Stimulated activated CD8-positive, alpha-beta memory T cell treated with anti-CD3 and anti-CD28 coated beads, Interleukin-12 subunit alpha, Interleukin-12 subunit beta, amount 100 ng/mL, for 4 hours (primary cell): ENCODE data around the gene CPA1.

Experiments used
- DNase-seq: peaks from one replicate; pipeline ENCODE4 v3.0.0-alpha.2; 2020; ENCODE audit warnings: low read depth

The CPA1 gene

DNA sequence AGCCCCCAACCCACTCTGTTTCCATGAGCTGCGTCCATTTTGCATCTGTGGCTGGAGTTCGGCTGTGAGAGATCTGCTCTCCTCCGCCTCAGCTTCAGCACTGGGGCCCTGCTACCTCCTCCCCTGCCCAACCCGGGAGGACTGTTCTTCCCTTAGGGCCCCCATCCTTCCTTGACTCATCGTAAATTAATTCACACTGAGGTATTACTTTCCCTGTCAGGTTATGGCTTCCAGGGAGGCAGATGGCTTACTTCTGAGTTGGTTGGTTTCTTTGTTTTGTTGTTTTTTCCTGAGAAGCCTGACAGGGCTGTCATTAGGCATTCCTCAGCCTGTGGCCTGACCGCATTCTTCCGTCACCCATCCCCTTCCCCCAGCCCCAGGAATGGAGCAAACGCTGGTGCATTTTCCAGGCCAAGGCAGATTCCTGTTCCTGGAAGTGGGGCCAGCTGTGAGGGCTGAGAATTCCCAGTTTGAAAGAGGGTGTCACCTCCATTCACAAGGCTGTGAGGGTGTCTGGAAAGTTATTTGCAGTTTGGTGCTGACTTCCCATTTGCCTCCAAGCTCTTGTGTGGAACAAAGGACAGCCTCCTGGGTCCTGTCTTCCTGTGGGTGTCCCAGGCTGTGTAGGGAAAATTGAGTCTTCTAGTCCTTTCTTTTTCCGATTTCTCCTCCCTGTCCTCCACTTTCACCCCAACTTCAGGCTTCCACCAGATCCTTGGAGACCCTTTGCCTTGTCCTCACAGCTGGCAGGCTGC is 24.0 kb upstream of the CPA1 start:
- DNase-seq, result no peak

DNA sequence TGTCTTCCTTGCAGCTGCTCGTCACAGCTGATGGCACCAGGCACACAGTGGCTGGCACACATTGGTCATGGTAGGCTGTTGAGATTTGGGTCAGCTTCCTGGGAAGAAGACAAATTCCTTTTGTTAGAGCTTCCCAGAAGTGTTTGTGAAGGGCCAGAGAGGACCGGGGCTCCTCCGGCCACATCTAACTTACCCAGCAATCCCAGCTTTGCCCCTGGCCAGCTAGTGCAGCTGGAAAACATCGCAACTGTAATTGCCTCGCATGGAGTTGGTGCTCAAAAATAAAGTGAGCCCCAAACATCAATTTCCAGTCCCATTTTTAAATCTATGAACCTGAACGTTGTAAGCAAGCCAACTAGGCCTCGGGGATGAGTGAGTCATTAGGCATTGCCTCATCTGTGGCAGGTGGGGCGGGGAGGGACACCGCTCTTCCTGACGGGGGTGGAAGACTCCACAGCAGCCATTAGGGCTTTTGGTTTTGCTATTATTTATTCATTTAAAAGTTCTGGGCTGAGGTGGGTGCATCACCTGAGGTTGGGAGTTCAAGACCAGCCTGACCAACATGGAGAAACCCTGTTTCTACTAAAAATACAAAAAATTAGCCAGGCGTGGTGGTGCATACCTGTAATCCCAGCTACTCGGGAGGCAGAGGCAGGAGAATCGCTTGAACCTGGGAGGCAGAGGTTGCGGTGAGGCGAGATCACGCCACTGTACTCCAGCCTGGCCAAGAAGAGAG is 23.2 kb upstream of the CPA1 start:
- no peak for DNase-seq

DNA sequence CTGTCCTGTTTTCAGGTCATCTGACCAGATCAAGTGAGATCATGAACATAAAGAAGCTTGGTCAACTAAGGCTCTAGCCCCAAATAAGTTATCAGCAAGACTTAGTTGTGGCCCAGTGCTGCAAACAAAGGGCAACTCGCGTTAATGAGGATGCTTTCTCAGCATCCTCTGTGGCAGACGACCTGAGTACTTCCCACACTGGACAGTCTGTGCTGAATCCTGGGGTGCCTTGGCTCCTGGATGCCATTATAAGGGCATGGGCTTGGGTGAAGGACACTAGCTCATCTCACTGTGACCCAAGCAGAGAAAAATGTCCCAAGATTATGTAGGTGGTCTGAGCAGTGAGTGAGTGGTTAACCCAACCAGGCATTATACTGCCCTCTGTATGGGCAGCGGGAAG is 21.8 kb upstream of the CPA1 start:
- no peak for DNase-seq

DNA sequence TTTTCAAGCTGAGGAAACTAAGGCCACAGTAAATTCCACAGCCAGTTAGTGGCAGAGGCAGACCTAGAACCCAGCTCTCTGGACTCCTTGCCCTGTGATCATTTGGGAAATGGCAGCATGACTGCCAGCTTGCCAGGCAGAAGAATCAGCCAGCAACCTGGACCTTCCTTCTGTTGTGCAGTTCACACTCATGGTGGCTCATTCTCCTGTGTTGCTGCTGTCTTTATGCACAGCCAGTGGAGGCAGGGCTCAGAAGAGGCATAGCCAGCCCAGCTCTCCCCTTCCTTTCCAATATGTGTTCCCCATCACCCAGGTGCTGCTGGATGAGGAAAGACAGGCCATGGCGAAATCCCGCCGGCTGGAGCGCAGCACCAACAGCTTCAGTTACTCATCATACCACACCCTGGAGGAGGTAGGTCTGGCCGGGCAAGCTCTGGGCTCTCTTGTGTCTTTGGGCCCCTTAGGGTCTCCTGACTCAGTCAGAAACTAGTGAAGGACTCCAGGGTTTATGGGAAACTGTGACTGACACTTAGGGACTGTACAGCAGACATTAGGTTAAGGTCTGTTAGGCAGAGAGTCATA is 20.9 kb upstream of the CPA1 start:
- no peak for DNase-seq

DNA sequence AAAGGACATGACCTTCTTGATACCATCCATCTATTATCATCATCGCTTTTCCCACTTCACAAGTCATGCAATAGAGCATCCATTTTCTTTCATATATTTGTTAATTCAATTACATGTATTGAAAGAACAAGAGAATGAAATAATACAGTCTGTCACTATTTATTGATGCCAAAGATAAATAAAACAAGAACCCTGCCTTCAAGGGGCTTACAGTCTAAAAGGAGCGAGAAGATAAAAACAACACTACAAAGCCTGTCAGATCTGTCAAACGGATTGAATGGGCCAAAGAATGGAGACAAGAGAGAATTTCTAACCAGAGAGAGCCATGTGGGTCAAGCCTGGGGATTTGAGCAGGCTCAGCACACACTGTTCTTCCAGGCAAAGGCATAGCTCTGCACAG is 19.8 kb upstream of the CPA1 start:
- DNase-seq, result no peak

DNA sequence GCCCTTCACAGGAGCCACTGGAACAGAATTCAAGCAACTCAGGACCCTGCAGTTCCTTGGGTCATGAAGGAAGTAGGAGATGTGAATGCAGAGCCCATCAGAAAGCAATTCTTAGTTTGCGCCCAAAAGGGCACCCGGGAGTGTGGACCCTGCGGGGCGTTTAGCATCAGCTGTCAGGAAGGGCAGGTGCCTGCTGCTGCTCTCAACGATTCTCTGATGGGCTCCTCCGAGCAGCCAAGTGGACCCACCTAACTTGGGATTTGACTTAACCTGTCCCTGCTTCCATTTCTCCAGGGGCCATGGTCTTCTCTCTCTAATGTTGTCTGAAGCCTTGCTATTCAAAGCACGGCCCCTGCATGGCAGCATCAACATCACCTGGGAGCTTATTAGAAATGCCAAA is 18.6 kb upstream of the CPA1 start:
- DNase-seq, result no peak

DNA sequence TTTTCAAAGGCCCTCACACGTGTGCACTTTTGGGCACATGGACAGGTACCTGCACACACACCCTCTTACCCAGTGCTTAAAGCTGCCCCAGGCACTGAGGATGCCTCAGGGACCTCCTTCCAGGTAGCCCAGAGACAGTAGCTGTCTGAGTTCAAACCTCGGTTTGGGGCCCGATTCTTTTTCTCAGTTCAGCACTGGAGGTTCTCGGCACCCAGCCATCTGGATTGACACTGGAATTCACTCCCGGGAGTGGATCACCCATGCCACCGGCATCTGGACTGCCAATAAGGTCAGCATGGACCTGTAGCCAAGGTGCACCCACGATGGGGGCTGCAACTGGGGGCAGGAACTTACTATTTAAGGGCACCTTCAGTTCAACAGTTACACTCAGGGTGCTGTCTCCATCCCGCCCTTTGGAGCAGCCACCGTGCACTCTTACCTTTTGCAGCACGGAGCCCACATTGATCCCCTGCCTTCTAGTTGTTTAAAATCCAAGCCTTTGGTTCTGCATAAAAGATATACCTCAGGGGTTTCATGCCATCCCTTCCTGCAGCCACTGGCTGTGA is 18.0 kb upstream of the CPA1 start:
- no peak for DNase-seq

DNA sequence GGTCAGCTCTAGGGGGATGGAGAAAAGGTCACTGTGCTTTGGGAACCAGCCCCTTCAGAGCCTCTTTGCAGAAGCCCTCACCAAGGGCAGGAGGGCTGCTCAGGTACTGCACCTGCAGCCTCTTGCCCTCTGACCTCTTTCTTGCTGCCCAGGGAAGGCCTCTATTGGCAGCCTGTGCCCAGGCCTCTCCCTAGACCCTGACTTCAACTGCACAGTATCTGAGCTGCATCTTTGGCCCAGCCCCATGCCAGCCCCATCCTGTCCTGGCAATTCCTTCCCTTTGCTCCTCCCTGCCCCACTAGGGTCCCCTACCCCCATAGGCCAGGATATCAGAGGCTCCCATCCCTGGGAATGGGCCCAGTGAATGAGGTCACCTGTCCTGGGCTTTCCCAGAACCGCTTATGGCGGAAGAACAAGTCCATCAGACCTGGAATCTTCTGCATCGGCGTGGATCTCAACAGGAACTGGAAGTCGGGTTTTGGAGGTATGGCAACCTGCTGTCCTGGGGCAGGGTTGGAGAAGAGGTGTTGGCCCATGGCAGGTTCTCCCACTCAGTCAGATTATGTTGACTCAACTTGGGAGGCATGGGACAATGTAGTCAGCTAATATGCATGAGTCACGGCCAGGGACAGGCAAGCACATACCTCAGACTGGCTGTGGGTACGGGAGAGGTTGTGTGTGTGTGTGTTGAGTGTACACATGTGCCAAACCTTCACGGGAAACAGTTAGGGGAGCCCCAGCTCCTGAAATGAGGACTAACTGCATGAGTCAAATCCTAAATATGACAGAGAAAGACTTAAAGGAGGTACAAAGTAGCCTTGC is 17.1 kb upstream of the CPA1 start:
- no peak for DNase-seq

DNA sequence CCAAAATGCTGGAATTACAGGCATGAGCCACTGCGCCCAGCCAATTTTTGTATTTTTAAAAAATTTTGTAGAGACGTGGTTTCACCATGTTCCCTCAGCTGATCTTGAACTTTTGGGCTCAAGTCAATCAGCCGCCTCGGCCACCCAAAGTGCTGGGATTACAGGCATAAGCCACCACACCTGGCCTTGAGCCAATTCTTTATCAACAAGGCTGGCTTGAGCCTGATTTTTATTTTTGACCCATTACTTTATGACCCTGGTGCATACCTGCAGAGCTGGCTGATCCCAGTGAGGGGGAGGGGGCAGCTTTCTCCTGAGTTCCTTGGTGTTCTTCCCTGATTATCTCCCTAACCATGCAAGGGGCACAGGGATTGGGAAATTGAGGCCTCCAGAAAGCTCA is 15.8 kb upstream of the CPA1 start:
- no peak for DNase-seq

DNA sequence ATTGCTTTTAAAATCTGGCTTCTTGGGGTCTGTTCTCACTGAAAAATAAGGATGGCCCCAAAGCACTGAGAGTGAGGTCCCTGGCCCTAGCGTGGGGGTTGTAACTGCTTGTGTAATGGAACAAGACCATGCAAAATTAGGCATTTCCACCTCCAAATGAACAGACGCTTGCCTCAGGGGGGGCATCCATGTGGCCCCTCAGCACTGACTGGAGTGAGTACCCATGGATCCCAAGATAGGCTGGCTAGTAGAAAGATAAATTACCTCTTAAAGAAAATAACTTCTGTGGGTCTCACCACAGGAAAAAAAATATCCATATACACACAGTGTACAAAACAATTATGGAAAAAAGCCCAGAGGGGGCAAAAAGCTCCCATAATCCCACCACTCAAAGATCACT is 15.2 kb upstream of the CPA1 start:
- no peak for DNase-seq

DNA sequence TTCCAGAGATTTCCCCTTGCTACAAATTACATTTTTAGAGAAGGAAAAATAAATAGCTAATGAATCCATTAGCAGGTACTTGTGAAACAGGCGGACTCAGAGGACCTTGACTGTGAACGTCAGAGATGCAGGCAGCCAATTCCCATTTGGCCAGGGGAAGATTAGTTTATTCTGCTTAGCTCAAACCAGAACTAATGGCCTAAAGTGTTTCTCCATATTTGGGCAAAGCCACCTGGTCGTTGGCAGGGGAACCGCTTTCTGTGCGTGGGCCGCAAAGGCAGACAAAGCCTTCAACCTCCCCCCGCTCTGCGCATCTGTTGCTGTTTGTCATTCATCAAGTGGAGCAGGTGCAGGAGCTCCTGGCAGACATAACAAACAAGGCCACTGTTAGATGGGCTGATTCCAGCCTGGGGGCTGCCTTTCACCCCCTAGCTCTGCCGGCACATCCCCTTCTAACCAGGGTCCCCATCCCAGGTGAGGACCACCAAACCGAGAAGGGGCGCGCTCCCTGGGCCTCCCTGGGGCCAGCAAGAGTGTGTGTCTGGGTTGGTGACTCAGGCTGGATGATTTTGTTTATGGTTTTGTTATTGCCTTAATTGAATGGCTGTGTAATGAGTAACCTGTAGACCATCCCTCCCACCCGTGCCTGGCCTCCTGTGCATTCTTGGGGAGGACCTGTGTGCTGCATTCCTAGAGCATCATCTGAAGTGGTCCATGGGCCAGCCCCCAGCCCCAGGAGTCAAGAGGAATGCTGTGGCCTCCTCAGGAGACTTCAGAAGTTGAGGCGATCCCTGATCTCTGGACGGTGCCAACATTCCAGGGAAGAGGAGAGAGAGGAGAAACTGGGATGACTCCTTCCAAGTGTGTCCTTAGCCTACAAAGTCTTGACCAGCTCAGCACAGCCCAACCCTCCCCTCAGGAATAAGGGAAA is 14.5 kb upstream of the CPA1 start:
- DNase-seq, result no peak

DNA sequence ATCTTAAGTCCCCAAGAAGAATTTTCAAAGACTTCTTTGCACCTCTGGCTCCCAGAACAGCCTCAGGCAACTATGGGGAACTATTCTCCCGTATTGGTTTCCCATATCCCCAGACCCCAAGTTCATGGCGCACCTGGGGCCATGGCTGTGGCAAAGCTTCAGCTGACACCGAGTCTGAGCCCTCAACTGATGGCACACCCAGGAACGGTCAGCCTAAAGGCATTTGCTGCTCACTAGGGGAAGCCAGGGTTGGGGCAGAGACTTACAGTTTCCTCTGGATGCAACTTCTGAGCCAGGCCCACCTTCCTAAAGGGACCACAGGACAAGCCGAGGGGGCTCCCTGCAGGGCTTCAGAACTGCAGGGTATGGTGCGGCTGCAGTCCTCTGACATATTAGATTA is 13.7 kb upstream of the CPA1 start:
- DNase-seq, result no peak

DNA sequence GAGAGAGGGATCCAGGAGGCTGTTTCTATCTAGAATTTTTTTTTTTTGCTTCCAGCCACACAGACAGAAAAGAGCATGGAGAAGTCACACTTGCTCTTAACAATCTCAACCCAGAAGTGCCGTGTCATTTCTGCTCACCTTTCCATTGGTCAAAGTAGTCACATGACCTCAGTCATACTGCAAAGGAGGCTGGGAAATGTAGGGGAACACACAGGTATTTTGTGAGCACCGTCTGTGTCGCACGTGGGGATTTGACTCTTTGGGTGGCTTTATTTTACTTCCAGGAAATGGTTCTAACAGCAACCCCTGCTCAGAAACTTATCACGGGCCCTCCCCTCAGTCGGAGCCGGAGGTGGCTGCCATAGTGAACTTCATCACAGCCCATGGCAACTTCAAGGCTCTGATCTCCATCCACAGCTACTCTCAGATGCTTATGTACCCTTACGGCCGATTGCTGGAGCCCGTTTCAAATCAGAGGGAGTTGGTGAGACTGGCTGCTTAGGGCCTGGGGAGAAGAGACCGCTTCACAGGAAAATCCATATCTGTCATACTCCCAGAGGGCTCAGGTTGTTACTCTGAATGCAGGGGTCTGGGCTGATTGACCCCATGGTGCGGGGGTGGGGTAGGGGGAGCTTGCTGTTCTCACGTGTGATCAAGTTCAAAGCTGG is 13.1 kb upstream of the CPA1 start:
- no peak for DNase-seq

DNA sequence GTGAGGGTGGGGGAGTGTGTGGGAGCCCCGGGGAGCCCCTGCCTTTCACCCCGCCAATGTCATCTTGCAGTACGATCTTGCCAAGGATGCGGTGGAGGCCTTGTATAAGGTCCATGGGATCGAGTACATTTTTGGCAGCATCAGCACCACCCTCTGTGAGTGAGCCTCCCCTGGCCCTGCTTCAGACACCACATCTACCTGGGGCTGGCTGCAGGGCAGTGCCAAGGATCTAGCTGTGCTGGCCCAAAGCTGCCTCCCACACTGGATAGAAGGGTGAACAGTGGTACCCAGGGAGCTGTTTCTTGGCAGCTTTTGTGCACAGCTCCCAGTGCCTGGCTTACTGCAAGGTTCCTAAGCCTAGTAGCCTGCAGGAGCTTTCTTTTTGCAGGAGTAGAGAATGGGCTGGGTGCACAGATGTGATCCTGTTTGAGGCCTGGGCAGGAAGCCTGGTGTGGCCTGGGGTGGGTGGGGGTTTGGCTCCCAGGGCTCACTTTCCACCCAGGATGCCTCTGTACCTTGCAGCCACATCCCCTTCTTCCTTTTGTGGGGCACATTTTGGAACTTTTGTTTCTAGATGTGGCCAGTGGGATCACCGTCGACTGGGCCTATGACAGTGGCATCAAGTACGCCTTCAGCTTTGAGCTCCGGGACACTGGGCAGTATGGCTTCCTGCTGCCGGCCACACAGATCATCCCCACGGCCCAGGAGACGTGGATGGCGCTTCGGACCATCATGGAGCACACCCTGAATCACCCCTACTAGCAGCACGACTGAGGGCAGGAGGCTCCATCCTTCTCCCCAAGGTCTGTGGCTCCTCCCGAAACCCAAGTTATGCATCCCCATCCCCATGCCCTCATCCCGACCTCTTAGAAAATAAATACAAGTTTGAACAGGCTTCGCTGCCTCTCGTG is 12.2 kb upstream of the CPA1 start:
- DNase-seq, result no peak

DNA sequence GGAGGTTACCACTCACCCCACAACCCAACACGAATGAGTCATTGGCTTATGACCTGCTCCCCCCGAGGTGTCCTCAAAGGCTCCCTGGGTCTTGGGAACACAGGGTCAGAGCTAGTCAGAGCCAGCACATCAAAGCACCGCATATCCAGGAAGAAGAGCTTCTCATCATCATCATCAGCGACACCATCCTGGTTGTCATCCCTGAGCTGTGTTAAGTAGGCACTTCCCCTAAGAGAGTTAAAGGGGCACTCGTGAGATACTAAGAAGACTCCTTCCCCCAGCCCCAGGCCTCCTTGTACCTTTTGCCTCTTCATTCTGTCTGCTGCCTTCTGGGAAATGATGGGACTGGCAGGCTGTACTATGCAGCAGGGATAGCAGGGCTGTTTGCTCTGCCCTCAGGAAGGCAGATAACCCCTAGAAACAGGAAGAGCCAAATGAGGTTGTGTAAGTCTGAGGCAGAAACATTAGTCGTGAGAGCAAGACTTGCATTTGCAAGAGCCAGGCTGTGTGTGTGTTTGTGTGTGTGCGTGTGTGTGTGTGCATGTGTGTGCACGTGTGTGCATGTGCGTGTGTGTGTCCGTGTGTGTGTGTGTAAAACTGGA is 11.1 kb upstream of the CPA1 start:
- no peak for DNase-seq

DNA sequence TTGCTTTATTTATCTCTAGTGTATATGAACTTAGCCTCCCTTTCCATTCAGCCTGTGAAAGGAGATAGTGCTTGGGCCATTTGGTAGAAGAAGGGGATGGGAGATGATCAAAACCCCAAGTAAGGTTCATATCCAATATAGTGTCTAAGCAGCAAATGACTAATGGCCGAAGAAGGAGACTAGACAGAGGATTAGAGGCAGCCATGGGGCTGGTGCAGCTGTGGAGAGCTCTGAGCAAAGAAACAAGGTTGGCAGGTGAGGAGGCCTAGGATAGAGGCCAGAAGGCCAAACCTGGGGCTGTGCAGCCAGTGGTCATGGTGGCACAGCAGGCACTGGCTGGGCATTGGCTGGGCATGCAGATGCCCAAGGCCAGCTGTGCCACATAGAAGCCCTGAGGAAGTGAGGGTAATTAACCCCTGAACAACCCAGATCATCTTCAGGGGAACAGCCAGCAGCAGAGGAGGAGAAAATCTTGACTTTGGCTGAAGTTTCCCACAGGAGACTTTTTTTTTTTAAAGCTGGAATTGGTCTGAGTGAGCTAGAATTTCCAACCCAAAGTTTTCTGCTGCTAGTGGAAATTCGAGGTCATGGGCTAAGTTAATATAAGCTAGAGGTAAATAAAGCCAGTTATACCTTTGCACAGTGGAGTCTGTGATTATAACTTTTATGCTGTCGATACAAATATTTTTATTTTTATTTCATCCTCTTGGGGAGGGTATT is 10.3 kb upstream of the CPA1 start:
- no peak for DNase-seq

DNA sequence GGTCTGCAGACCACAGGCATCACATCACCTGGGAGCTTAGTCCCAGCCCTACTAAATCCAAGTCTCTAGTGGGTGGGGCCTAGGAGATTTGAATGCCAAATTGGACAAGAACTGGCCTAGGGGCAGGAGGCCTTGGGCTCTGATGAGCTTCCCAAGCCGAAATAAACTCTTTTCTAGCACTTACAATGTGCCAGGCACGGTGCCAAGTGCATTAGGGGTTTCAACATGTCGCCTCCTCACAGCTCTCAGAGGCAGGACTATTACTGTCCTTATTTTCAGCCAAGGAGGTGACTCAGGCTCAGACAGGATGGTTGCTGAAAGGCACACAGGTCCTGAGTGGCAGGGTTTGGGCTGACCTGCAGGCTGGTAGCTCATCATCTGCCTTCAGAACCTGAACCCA is 9.2 kb upstream of the CPA1 start:
- DNase-seq, result no peak

DNA sequence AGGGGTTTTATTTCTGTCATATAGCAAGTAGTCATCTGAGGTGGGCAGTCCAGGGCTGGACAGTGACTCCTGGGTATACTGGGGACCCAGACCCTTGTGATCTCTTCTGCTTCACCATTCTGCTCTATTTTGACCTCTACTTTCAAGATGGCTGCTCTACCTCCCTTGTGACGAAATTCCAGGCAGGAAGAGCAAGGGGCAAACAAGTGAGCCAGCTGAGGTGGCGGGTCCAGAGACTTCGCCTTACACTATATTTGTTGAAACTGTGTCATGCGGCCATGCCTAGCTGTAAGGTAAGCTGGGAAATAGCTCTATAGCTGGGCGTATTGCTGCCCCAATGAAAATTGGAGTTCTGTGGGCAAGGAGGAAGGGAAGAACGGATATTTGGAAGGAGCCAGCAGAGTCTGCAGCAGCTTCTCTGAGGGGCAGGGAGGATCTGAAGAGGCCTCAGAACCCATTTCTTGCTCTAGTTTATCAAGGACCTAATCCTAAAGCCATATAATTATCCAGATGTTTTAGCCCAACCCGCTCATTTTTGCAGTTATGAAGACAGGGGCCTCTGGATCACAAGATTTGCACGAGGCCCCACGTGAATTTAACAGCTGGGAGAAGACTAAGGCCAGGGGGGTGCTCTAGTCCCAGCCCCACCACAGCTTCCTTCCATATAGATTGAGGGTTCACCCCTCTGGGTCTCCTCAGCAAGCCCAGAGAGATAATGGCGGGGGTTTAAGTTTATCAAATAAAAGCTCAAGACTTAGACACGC is 7.7 kb upstream of the CPA1 start:
- DNase-seq, result no peak
